SKM-1 treated with dmso at 0.1 percent for 144 hours (cell line): Measurements from ENCODE around the gene TFF2.

ENCODE experiments used
- DNase-seq: peaks from one replicate; lab custom pipeline; 2025; ENCODE audit not compliant: unreplicated experiment; lab: John Stamatoyannopoulos, UW

TFF2 gene

GRCh38 chr21:42384156-42384945, 33.6 kb upstream of the TFF2 start:
- no peak for DNase-seq

- DNase-seq = no peak
These were observed 32.5 kb upstream of the TFF2 start for GRCh38 chr21:42383331-42383730.

GRCh38 chr21:42382915-42383314, 32.1 kb upstream of the TFF2 start:
- DNase-seq = no peak

GRCh38 chr21:42381347-42381984, 30.7 kb upstream of the TFF2 start:
- peak; percentile 29 for DNase-seq

GRCh38 chr21:42379426-42380215, 28.8 kb upstream of the TFF2 start:
- DNase-seq = no peak

- DNase-seq = no peak
These were observed 27.6 kb upstream of the TFF2 start for GRCh38 chr21:42378418-42378817.

- DNase-seq = no peak
These were observed 27.2 kb upstream of the TFF2 start for GRCh38 chr21:42377951-42378340.

GRCh38 chr21:42377211-42377950, 26.6 kb upstream of the TFF2 start:
- no peak for DNase-seq

GRCh38 chr21:42376338-42376982, 25.7 kb upstream of the TFF2 start:
- DNase-seq = no peak

- no peak for DNase-seq
These were observed 25.2 kb upstream of the TFF2 start for GRCh38 chr21:42375966-42376337.

GRCh38 chr21:42375506-42375905, 24.7 kb upstream of the TFF2 start:
- no peak for DNase-seq

GRCh38 chr21:42374864-42375499, 24.2 kb upstream of the TFF2 start:
- no peak for DNase-seq

- no peak for DNase-seq
These were observed 23.7 kb upstream of the TFF2 start for GRCh38 chr21:42374457-42374856.

- DNase-seq = no peak
These were observed 23.2 kb upstream of the TFF2 start for GRCh38 chr21:42373908-42374455.

GRCh38 chr21:42373196-42373907, 22.6 kb upstream of the TFF2 start:
- DNase-seq = no peak

GRCh38 chr21:42370894-42371654, 20.3 kb upstream of the TFF2 start:
- no peak for DNase-seq

GRCh38 chr21:42369821-42370220, 19.0 kb upstream of the TFF2 start:
- DNase-seq = no peak

- DNase-seq = no peak
These were observed 16.8 kb upstream of the TFF2 start for GRCh38 chr21:42367367-42368165.
